HepG2 (cell line): ENCODE measurements around the gene NAV2. TPM values are rescaled to one million over a fixed set of nuclear protein-coding genes. Genes with fewer than 3 reads are reported as not detected.

Experiments used
- ATAC-seq: fragments of 200-7000 bp; cut with Tn5 transposase; 3 replicates; pipeline ENCODE4 v1.9.1; 2020; ENCODE audit warnings: mild to moderate bottlenecking, moderate library complexity
- BruUV-seq: library from RNA; stranded (reverse); fragments of 400-500 nt; replicated peaks from 2 replicates; lab custom pipeline; 2021; lab: Mats Ljungman, UMichigan
- CTCF ChIA-PET: fragments of 300-600 bp; formaldehyde crosslinking; extraction: SDS; loops from one replicate; lab custom pipeline; 2021; ENCODE audit warnings: low total read pairs, inconsistent platforms, low intra/inter-chr PET ratio; lab: Yijun Ruan, JAX
- POLR2A ChIA-PET: fragments of 350-600 bp; sonication (Branson Sonifier 250); formaldehyde crosslinking; loops from one replicate; lab custom pipeline; 2020; ENCODE audit warnings: antibody characterized with exemption, inconsistent platforms; lab: Yijun Ruan, JAX
- DNase-seq: peaks from one replicate; pipeline ENCODE4 v3.0.0-alpha.2; 2015; ENCODE audit warnings: low spot score
- FAIRE-seq: peaks from 3 replicates; lab custom pipeline; 2011; peaks lifted over from hg19 to GRCh38; lab: Jason Lieb, UNC
- H2AFZ ChIP-seq: one replicate; pipeline ENCODE4 v1.6.1; 2011; ENCODE audit warnings: low read length, inconsistent platforms
- H3K27ac ChIP-seq: fragments of 300-600 bp; 3 replicates; pipeline ENCODE4 v1.8.0; 2011; ENCODE audit warnings: mixed run types, mild to moderate bottlenecking, mixed read lengths, low read length, inconsistent platforms; ENCODE audit not compliant: insufficient read depth; ENCODE audit errors: extremely low read length
- H3K27me3 ChIP-seq, 2 experiments: fragments of 200-600 bp in 1 of 2; 2 replicates in 1 of 2; 3 replicates in 1 of 2; pipeline versions ENCODE4 v1.6.0 to v1.8.0; 2011; ENCODE audit warnings: low read length in 2 of 2, mild to moderate bottlenecking in 2 of 2, moderate library complexity in 2 of 2, inconsistent platforms in 1 of 2; ENCODE audit not compliant: insufficient read depth in 2 of 2, control insufficient read depth in 1 of 2
- H3K36me3 ChIP-seq, 2 experiments: fragments of 200-600 bp in 1 of 2; replicated peaks in 1 of 2; 2 replicates in 1 of 2; 3 replicates in 1 of 2; pipeline versions ENCODE4 v1.5.1 to v1.8.0; 2011; ENCODE audit warnings: low read length in 2 of 2, inconsistent platforms in 1 of 2; ENCODE audit not compliant: insufficient read depth in 2 of 2, control insufficient read depth in 1 of 2
- H3K4me1 ChIP-seq: 2 replicates; pipeline ENCODE4 v1.5.1; 2012; ENCODE audit warnings: low read length, inconsistent platforms; ENCODE audit not compliant: insufficient read depth
- H3K4me2 ChIP-seq: 2 replicates; pipeline ENCODE4 v1.6.0; 2011; ENCODE audit warnings: low read depth, low read length, inconsistent platforms
- H3K4me3 ChIP-seq, 3 experiments: fragments of 200-600 bp in 1 of 3; sonication (generic), shearing (Covaris generic) in 1 of 3; replicated peaks in 1 of 3; 2 replicates each; pipeline ENCODE4 v1.5.1; 2011 to 2016; ENCODE audit warnings: low read length in 3 of 3, inconsistent platforms in 2 of 3, low read depth in 2 of 3, mild to moderate bottlenecking in 2 of 3, control low read depth in 1 of 3, mixed read lengths in 1 of 3; ENCODE audit not compliant: insufficient read depth in 1 of 3
- H3K79me2 ChIP-seq: one replicate; pipeline ENCODE4 v1.6.1; 2011; ENCODE audit warnings: low read length, inconsistent platforms; ENCODE audit not compliant: insufficient read depth
- H3K9ac ChIP-seq: 2 replicates; pipeline ENCODE4 v1.6.0; 2011; ENCODE audit warnings: mild to moderate bottlenecking, low read depth, low read length, inconsistent platforms; ENCODE audit not compliant: insufficient read depth
- H3K9me3 ChIP-seq: 2 replicates; pipeline ENCODE4 v1.5.1; 2012; ENCODE audit warnings: mild to moderate bottlenecking, low read length
- H4K20me1 ChIP-seq: 2 replicates; pipeline ENCODE4 v1.6.0; 2011; ENCODE audit warnings: inconsistent platforms, mild to moderate bottlenecking, low read length, moderate library complexity; ENCODE audit not compliant: insufficient read depth
- AHR ChIP-seq: IDR thresholded peaks from 2 replicates; pipeline ENCODE4 v1.6.1; 2018; ENCODE audit warnings: missing genetic modification reagents, missing compliant biosample characterization
- FUBP1 ChIP-seq: sonication (generic); formaldehyde crosslinking; IDR thresholded peaks from 2 replicates; pipeline ENCODE4 v1.5.1; 2020; ENCODE audit warnings: missing genetic modification reagents, mild to moderate bottlenecking, borderline replicate concordance
- HMG20A ChIP-seq: IDR thresholded peaks from 2 replicates; pipeline ENCODE4 v1.6.1; 2016; ENCODE audit warnings: borderline replicate concordance
- NCOA5 ChIP-seq: sonication (generic); formaldehyde crosslinking; IDR thresholded peaks from 2 replicates; pipeline ENCODE4 v1.4.0; 2020; ENCODE audit warnings: missing genetic modification reagents
- PHF5A ChIP-seq: IDR thresholded peaks from one replicate; pipeline ENCODE4 v1.6.1; 2018; ENCODE audit warnings: low read depth, missing genetic modification reagents; ENCODE audit not compliant: unreplicated experiment
- TARDBP ChIP-seq: sonication (generic); formaldehyde crosslinking; IDR thresholded peaks from 2 replicates; pipeline ENCODE4 v1.8.0; 2022; ENCODE audit warnings: mild to moderate bottlenecking, missing genetic modification reagents
- ZBTB21 ChIP-seq: sonication (generic); formaldehyde crosslinking; IDR thresholded peaks from 2 replicates; pipeline ENCODE4 v1.4.0; 2020; ENCODE audit warnings: missing genetic modification reagents
- ZNF446 ChIP-seq: sonication (generic); formaldehyde crosslinking; IDR thresholded peaks from 2 replicates; pipeline ENCODE4 v1.5.0; 2020; ENCODE audit warnings: mild to moderate bottlenecking, missing genetic modification reagents
- ZNF513 ChIP-seq: sonication (generic); formaldehyde crosslinking; conservative IDR thresholded peaks from 2 replicates; pipeline ENCODE4 v1.5.0; 2020; ENCODE audit warnings: missing genetic modification reagents
- ZNF607 ChIP-seq: sonication (generic); formaldehyde crosslinking; IDR thresholded peaks from 2 replicates; pipeline ENCODE4 v1.5.1; 2020; ENCODE audit warnings: missing genetic modification reagents, mild to moderate bottlenecking, borderline replicate concordance
- WGBS: methylation state at CpG from one replicate; pipeline ENCODE4 v1.1.6; 2017; ENCODE audit warnings: low lambda C conversion rate; 5-methylcytosine and 5-hydroxymethylcytosine counted together
- in situ Hi-C: cut with HindIII; loops from 2 replicates; pipeline ENCODE4 v1.10.0; 2017; ENCODE audit warnings: low pct_unique_long_range_greater_than_20kb; ENCODE audit not compliant: extremely low pct_ligation_motif_present
- intact Hi-C: fragments of 100-400 bp; cut with micrococcal nuclease; formaldehyde crosslinking; loops from one replicate; pipeline ENCODE4 v1.10.0; 2022; ENCODE audit not compliant: unreplicated experiment
- polyA plus RNA-seq, 8 experiments: library from polyadenylated mRNA; depleted of rRNA in 3 of 8; stranded (reverse) in 7 of 8; unstranded in 1 of 8; fragments of >200 nt; fragmentation: Illumina TruSeq in 4 of 8; extraction: Trizol in 4 of 8; gene quantifications; 2 replicates each; pipeline versions ENCODE4 v1.2.1 to v1.2.3, GENCODE V29; 2011 to 2016; ENCODE audit warnings: low read depth in 4 of 8, missing spikeins in 1 of 8, mixed read lengths in 1 of 8; ENCODE audit not compliant: insufficient read depth in 1 of 8
- total RNA-seq, 5 experiments: library from RNA; depleted of rRNA; stranded (reverse); fragments of >200 nt; fragmentation: Illumina TruSeq; extraction: Trizol; gene quantifications; 2 replicates each; pipeline ENCODE4 v1.2.3, GENCODE V29; 2016; ENCODE audit warnings: low read depth in 1 of 5

Gene NAV2
- total and polyA plus RNA-seq, 2 of the 13 experiments (the other 11 are each of a cell fraction or from before 2014, with no cell fraction given) = 9.3 to 34.6 TPM

- Histone ChIP-seq H3K4me1 (peaks cover 10% of the 10 kb centered on the region), H3K9me3 (no peaks in the 10 kb centered on the region), H2AFZ (no peak overlapping the region), H3K79me2 (no peaks in the 10 kb centered on the region), H3K9ac (no peak overlapping the region), H4K20me1 (no peaks in the 10 kb centered on the region), H3K4me2 (no peak overlapping the region), H3K27me3 (no peaks in the 10 kb centered on the region), H3K27ac (no peak overlapping the region), H3K4me3 (no peak overlapping the region), H3K36me3 (no peaks in the 10 kb centered on the region)
- no TSS peak for BruUV-seq
- CTCF ChIA-PET = no interaction called here
- FAIRE-seq = no peak
- intact Hi-C loops (no loop called here), in situ Hi-C loops (no loop called here)
- 18% methylated on average over 5 of the region's 5 CpGs for WGBS
- ATAC-seq = no peak
- POLR2A ChIA-PET = no interaction called here
- DNase-seq = no peak
- TF ChIP-seq FUBP1 (CRISPR knock-in tag) (no peak), TARDBP (CRISPR knock-in tag) (no peak), ZNF607 (CRISPR knock-in tag) (no peak), ZNF446 (CRISPR knock-in tag) (no peak), AHR (CRISPR knock-in tag) (no peak), NCOA5 (CRISPR knock-in tag) (no peak), ZNF513 (CRISPR knock-in tag) (no peak), PHF5A (CRISPR knock-in tag) (no peak), ZBTB21 (CRISPR knock-in tag) (no peak), HMG20A (CRISPR knock-in tag) (no peak)
These were observed 148.5 kb downstream of the NAV2 start for GRCh38 chr11:19861171-19861570.
